HCEC 1CT (cell line): ENCODE data around the gene FARP2.

Source experiments
- DNase-seq: peaks from one replicate; pipeline ENCODE4 v3.0.0-alpha.2; 2017

FARP2 gene

GRCh38 chr2:241461693-241462677, 105.9 kb downstream of the FARP2 start:
- no peak for DNase-seq

GRCh38 chr2:241463276-241464135, 107.4 kb downstream of the FARP2 start:
- DNase-seq: no peak

GRCh38 chr2:241465543-241465942, 109.5 kb downstream of the FARP2 start:
- no peak for DNase-seq

GRCh38 chr2:241466230-241466629, 110.1 kb downstream of the FARP2 start:
- no peak for DNase-seq

GRCh38 chr2:241467777-241468475, 111.8 kb downstream of the FARP2 start:
- DNase-seq: no peak

- DNase-seq: no peak
These were observed 112.3 kb downstream of the FARP2 start for GRCh38 chr2:241468476-241468781.

GRCh38 chr2:241469746-241470145, 113.7 kb downstream of the FARP2 start:
- DNase-seq: no peak

- DNase-seq: no peak
These were observed 117.3 kb downstream of the FARP2 start for GRCh38 chr2:241473399-241473798.

- DNase-seq: no peak
These were observed 119.2 kb downstream of the FARP2 start for GRCh38 chr2:241475267-241475666.

- DNase-seq: no peak
These were observed 122.1 kb downstream of the FARP2 start for GRCh38 chr2:241478166-241478565.

- DNase-seq: no peak
These were observed 123.2 kb downstream of the FARP2 start for GRCh38 chr2:241479026-241479898.

GRCh38 chr2:241481687-241482086, 125.6 kb downstream of the FARP2 start:
- no peak for DNase-seq

- no peak for DNase-seq
These were observed 126.3 kb downstream of the FARP2 start for GRCh38 chr2:241482126-241482955.

GRCh38 chr2:241483305-241483704, 127.2 kb downstream of the FARP2 start:
- no peak for DNase-seq

- DNase-seq: no peak
These were observed 129.3 kb downstream of the FARP2 start for GRCh38 chr2:241485172-241485911.

- no peak for DNase-seq
These were observed 133.0 kb downstream of the FARP2 start for GRCh38 chr2:241489088-241489487.

- DNase-seq: no peak
These were observed 133.9 kb downstream of the FARP2 start for GRCh38 chr2:241489733-241490680.

- no peak for DNase-seq
These were observed 134.9 kb downstream of the FARP2 start for GRCh38 chr2:241490825-241491506.
